Activated CD4-positive, CD25-positive, alpha-beta regulatory T cell treated with anti-CD3 and anti-CD28 coated beads, Interleukin-2, amount 50 U/mL, for 24 hours (primary cell): ENCODE measurements around the gene SSH3.

Source experiments
- ATAC-seq, 2 donors: fragments of 150-1000 bp; cut with Tn5 transposase; one replicate each; pipeline ENCODE4 v1.10.0; 2021; ENCODE audit warnings: mild to moderate bottlenecking in 1 of 2, moderate library complexity in 1 of 2

SSH3 gene

GRCh38 chr11:67268081-67268961 is 35.0 kb upstream of the SSH3 start:
- ATAC-seq = peak; percentile 64 to 68

GRCh38 chr11:67268962-67269268 is 34.4 kb upstream of the SSH3 start:
- no peak for ATAC-seq

- ATAC-seq = no peak
These were observed 33.7 kb upstream of the SSH3 start for GRCh38 chr11:67269401-67270255.

- no peak for ATAC-seq
These were observed 32.8 kb upstream of the SSH3 start for GRCh38 chr11:67270256-67271204.

- ATAC-seq = no peak
These were observed 32.2 kb upstream of the SSH3 start for GRCh38 chr11:67271205-67271540.

GRCh38 chr11:67271541-67272284 is 31.6 kb upstream of the SSH3 start:
- ATAC-seq = peak; percentile 41 to 52

GRCh38 chr11:67272327-67273259 is 30.7 kb upstream of the SSH3 start:
- ATAC-seq = peak; percentile 25 to 26

GRCh38 chr11:67273260-67273990 is 29.9 kb upstream of the SSH3 start:
- ATAC-seq = no peak

- no peak for ATAC-seq
These were observed 28.3 kb upstream of the SSH3 start for GRCh38 chr11:67274768-67275605.

- no peak for ATAC-seq
These were observed 27.5 kb upstream of the SSH3 start for GRCh38 chr11:67275606-67276409.

- peak; percentile 17 to 22 for ATAC-seq
These were observed 26.5 kb upstream of the SSH3 start for GRCh38 chr11:67276781-67277230.

- ATAC-seq = peak; percentile 95
These were observed 25.9 kb upstream of the SSH3 start for GRCh38 chr11:67277231-67277961.

GRCh38 chr11:67278135-67278938 is 25.0 kb upstream of the SSH3 start:
- ATAC-seq = no peak

- no peak for ATAC-seq
These were observed 24.3 kb upstream of the SSH3 start for GRCh38 chr11:67278939-67279588.

- ATAC-seq = no peak
These were observed 23.6 kb upstream of the SSH3 start for GRCh38 chr11:67279589-67280340.
